Measurements from ENCODE around the gene SLC5A12.

Gene SLC5A12

GRCh38 chr11:26719289-26719973 is 2.4 kb downstream of the SLC5A12 start:
- no peak for DNase-seq (ENCODE audit: low spot score)

- no peak for DNase-seq (ENCODE audit: low spot score)
Measured at GRCh38 chr11:26717771-26718170, 4.1 kb downstream of the SLC5A12 start.

GRCh38 chr11:26715133-26715532 is 6.7 kb downstream of the SLC5A12 start:
- DNase-seq (ENCODE audit: low spot score): no peak

GRCh38 chr11:26712497-26712896 is 9.4 kb downstream of the SLC5A12 start:
- DNase-seq (ENCODE audit: low spot score): no peak

- no peak for DNase-seq (ENCODE audit: low spot score)
Measured at GRCh38 chr11:26710489-26710888, 11.4 kb downstream of the SLC5A12 start.

GRCh38 chr11:26708736-26709456 is 13.0 kb downstream of the SLC5A12 start:
- no peak for DNase-seq (ENCODE audit: low spot score)

GRCh38 chr11:26706181-26706580 is 15.7 kb downstream of the SLC5A12 start:
- DNase-seq (ENCODE audit: low spot score): no peak

- DNase-seq (ENCODE audit: low spot score): no peak
Measured at GRCh38 chr11:26704249-26704648, 17.6 kb downstream of the SLC5A12 start.

- no peak for DNase-seq (ENCODE audit: low spot score)
Measured at GRCh38 chr11:26703411-26704191, 18.3 kb downstream of the SLC5A12 start.

- no peak for DNase-seq (ENCODE audit: low spot score)
Measured at GRCh38 chr11:26702406-26702805, 19.5 kb downstream of the SLC5A12 start.

- DNase-seq (ENCODE audit: low spot score): no peak
Measured at GRCh38 chr11:26700574-26701235, 21.2 kb downstream of the SLC5A12 start.

GRCh38 chr11:26698224-26698623 is 23.6 kb downstream of the SLC5A12 start:
- no peak for DNase-seq (ENCODE audit: low spot score)

GRCh38 chr11:26696330-26696729 is 25.5 kb downstream of the SLC5A12 start:
- no peak for DNase-seq (ENCODE audit: low spot score)

GRCh38 chr11:26688701-26689100 is 33.2 kb downstream of the SLC5A12 start:
- DNase-seq (ENCODE audit: low spot score): no peak

- no peak for DNase-seq (ENCODE audit: low spot score)
Measured at GRCh38 chr11:26687351-26687750, 34.5 kb downstream of the SLC5A12 start.

GRCh38 chr11:26677566-26677965 is 44.3 kb downstream of the SLC5A12 start:
- no peak for DNase-seq (ENCODE audit: low spot score)

GRCh38 chr11:26676641-26677040 is 45.2 kb downstream of the SLC5A12 start:
- DNase-seq (ENCODE audit: low spot score): no peak

- no peak for DNase-seq (ENCODE audit: low spot score)
Measured at GRCh38 chr11:26675233-26675928, 46.5 kb downstream of the SLC5A12 start.

- no peak for DNase-seq (ENCODE audit: low spot score)
Measured at GRCh38 chr11:26665946-26666345, 55.9 kb downstream of the SLC5A12 start.

GRCh38 chr11:26665036-26665435 is 56.8 kb downstream of the SLC5A12 start:
- DNase-seq (ENCODE audit: low spot score): no peak

GRCh38 chr11:26662916-26663315 is 58.9 kb downstream of the SLC5A12 start:
- DNase-seq (ENCODE audit: low spot score): no peak

GRCh38 chr11:26655287-26655686 is 66.6 kb downstream of the SLC5A12 start:
- no peak for DNase-seq (ENCODE audit: low spot score)
